ENCODE data around the gene AQP6. TPM values are rescaled to one million over a fixed set of nuclear protein-coding genes. Genes with fewer than 3 reads are reported as not detected.

The AQP6 gene
- total and polyA plus RNA-seq, 2 experiments from 2014 or later: 0.23 TPM; not detected in 1

- Histone ChIP-seq H3K4me1 (ENCODE audit: insufficient read depth) (peaks cover 7% of the 10 kb centered on the region), H3K36me3 (replicated peaks; ENCODE audit: insufficient read depth, low read depth) (no peaks in the 10 kb centered on the region)
These were observed 6.9 kb upstream of the AQP6 start for GRCh38 chr12:49965836-49966235.

GRCh38 chr12:49966511-49967041, 6.2 kb upstream of the AQP6 start:
- H4K20me1 ChIP-seq (ENCODE audit: insufficient read depth, poor library complexity, severe bottlenecking): no peaks in the 10 kb centered on the region
- no peak overlapping the region for H2AFZ ChIP-seq
- H3K27ac ChIP-seq: no peak overlapping the region
- H3K27me3 ChIP-seq: peaks cover 21% of the 10 kb centered on the region
- TF ChIP-seq CTCF (IDR thresholded peaks at IDR 0.05; ENCODE audit: poor library complexity) (no peak), EZH2 (IDR thresholded peaks at IDR 0.05; ENCODE audit: borderline replicate concordance) (no peak)
- 41% methylated on average over 16 of the region's 16 CpGs for WGBS (ENCODE audit: low lambda C conversion rate, missing lambda C conversion rate)
- no peaks in the 10 kb centered on the region for H3K9me3 ChIP-seq (ENCODE audit: low read depth)
- DNase-seq (ENCODE audit: low spot score): no peak
- no peaks in the 10 kb centered on the region for H3K36me3 ChIP-seq (replicated peaks; ENCODE audit: insufficient read depth, low read depth)
- H3K4me3 ChIP-seq: no peak overlapping the region
- H3K9me2 ChIP-seq (replicated peaks; ENCODE audit: insufficient read depth): no peaks in the 10 kb centered on the region
- H3K4me1 ChIP-seq (ENCODE audit: insufficient read depth): peaks cover 7% of the 10 kb centered on the region
- no peaks in the 10 kb centered on the region for H3K79me2 ChIP-seq
- peak overlapping the region; percentile 93 for H3K4me2 ChIP-seq

More at GRCh38 chr12:49965836-49966235, 6.9 kb upstream of the AQP6 start:
- no peak for DNase-seq (ENCODE audit: low spot score)
- no peaks in the 10 kb centered on the region for H4K20me1 ChIP-seq (ENCODE audit: insufficient read depth, poor library complexity, severe bottlenecking)
- TF ChIP-seq EZH2phosphoT487 (IDR thresholded peaks at IDR 0.05; ENCODE audit: low read depth, severe bottlenecking, unreplicated experiment): no peak
- TF ChIP-seq CTCF (IDR thresholded peaks at IDR 0.05; ENCODE audit: poor library complexity): no peak
- no peak for TF ChIP-seq EZH2 (IDR thresholded peaks at IDR 0.05; ENCODE audit: borderline replicate concordance)
- no peak overlapping the region for H3K4me3 ChIP-seq
- no peaks in the 10 kb centered on the region for H3K9me3 ChIP-seq (ENCODE audit: low read depth)
- H2AFZ ChIP-seq: no peak overlapping the region
- H3K4me2 ChIP-seq: no peak overlapping the region
- H3K27ac ChIP-seq: no peak overlapping the region
- WGBS (ENCODE audit: low lambda C conversion rate, missing lambda C conversion rate): 83% methylated on average over 5 of the region's 6 CpGs
- H3K27me3 ChIP-seq: peaks cover 27% of the 10 kb centered on the region
- no peaks in the 10 kb centered on the region for H3K9me2 ChIP-seq (replicated peaks; ENCODE audit: insufficient read depth)
- H3K79me2 ChIP-seq: no peaks in the 10 kb centered on the region

- Histone ChIP-seq H3K4me2 (peak overlapping the region; percentile 93), H2AFZ (peak overlapping the region; percentile 78), H3K36me3 (replicated peaks; ENCODE audit: insufficient read depth, low read depth) (no peaks in the 10 kb centered on the region), H4K20me1 (ENCODE audit: insufficient read depth, poor library complexity, severe bottlenecking) (no peaks in the 10 kb centered on the region), H3K27ac (no peak overlapping the region), H3K79me2 (no peaks in the 10 kb centered on the region), H3K4me1 (ENCODE audit: insufficient read depth) (peaks cover 7% of the 10 kb centered on the region), H3K27me3 (peaks cover 21% of the 10 kb centered on the region), H3K4me3 (peak overlapping the region; percentile 8), H3K9me3 (ENCODE audit: low read depth) (no peaks in the 10 kb centered on the region), H3K9me2 (replicated peaks; ENCODE audit: insufficient read depth) (no peaks in the 10 kb centered on the region)
- WGBS (ENCODE audit: low lambda C conversion rate, missing lambda C conversion rate): 4% methylated on average over 40 of the region's 40 CpGs
- TF ChIP-seq EZH2 (IDR thresholded peaks at IDR 0.05; ENCODE audit: borderline replicate concordance) (no peak), EZH2phosphoT487 (IDR thresholded peaks at IDR 0.05; ENCODE audit: low read depth, severe bottlenecking, unreplicated experiment) (no peak), CTCF (IDR thresholded peaks at IDR 0.05; ENCODE audit: poor library complexity) (peak; percentile 78)
- peak; percentile 92 for DNase-seq (ENCODE audit: low spot score)
These were observed 5.5 kb upstream of the AQP6 start for GRCh38 chr12:49967042-49967776.

Measured in hepatocyte (in vitro differentiated cells).